Esophagus squamous epithelium (tissue), 5 donors: ENCODE results near the gene ABCC1. TPM values are rescaled to one million over a fixed set of nuclear protein-coding genes. Genes with fewer than 3 reads are reported as not detected.
"Not testable (repeated sequence)": the region's sequence is repeated elsewhere in the genome, so short reads cannot be mapped to it uniquely, and the experiment has no call there.

Experiments used
- DNase-seq: peaks from one replicate; lab custom pipeline; 2025; lab: John Stamatoyannopoulos, UW
- H3K27ac ChIP-seq, 4 donors: fragments of 200-600 bp; sonication (generic); one replicate each; pipeline ENCODE4 v1.5.1; 2016 to 2019; ENCODE audit warnings: mild to moderate bottlenecking in 1 of 4
- H3K27me3 ChIP-seq, 4 donors: fragments of 200-600 bp; sonication (generic); 1 replicate in 3 of 4; 2 replicates in 1 of 4; pipeline versions ENCODE4 v1.5.1 to v1.6.0; 2017 to 2021; ENCODE audit warnings: antibody characterized with exemption in 1 of 4
- H3K36me3 ChIP-seq, 3 donors: fragments of 200-600 bp; sonication (generic); one replicate each; pipeline ENCODE4 v1.5.1; 2016 to 2019
- H3K4me1 ChIP-seq, 3 donors: fragments of 200-600 bp; sonication (generic); one replicate each; pipeline ENCODE4 v1.5.1; 2017 to 2019
- H3K4me3 ChIP-seq, 4 donors: fragments of 200-600 bp; sonication (generic); 1 replicate in 3 of 4; 2 replicates in 1 of 4; pipeline ENCODE4 v1.5.1; 2016 to 2019; ENCODE audit warnings: mild to moderate bottlenecking in 2 of 4, moderate library complexity in 1 of 4
- H3K9me3 ChIP-seq, 3 donors: fragments of 200-600 bp; sonication (generic); one replicate each; pipeline ENCODE4 v1.5.1; 2016 to 2019
- POLR2A ChIP-seq, 4 donors: fragments of 450-650 bp; IDR thresholded peaks; one replicate each; pipeline ENCODE4 v1.6.1; 2017; ENCODE audit warnings: antibody characterized with exemption in 4 of 4, mild to moderate bottlenecking in 4 of 4, moderate library complexity in 3 of 4
- WGBS, 2 donors: methylation state at CpG; one replicate each; pipeline ENCODE4 v1.1.5; 2018; 5-methylcytosine and 5-hydroxymethylcytosine counted together
- intact Hi-C: fragments of 100-400 bp; cut with DNase I; formaldehyde crosslinking; loops from one replicate; pipeline ENCODE4 v1.15.0; 2022
- total RNA-seq, 4 donors: library from RNA; depleted of rRNA; stranded (reverse); fragments of >200 nt; gene quantifications; one replicate each; pipeline ENCODE4 v1.1.0, GENCODE V29; 2016
- TF ChIP-seq, protein P1 (sequence below), 6 experiments: fragments of 450-650 bp in 4 of 6; fragments of 200-600 bp in 2 of 6; sonication (generic) in 2 of 6; IDR thresholded peaks; one replicate each; pipeline ENCODE4 v1.5.1; 2016 to 2019; ENCODE audit warnings: antibody characterized with exemption in 6 of 6, mild to moderate bottlenecking in 4 of 6, moderate library complexity in 4 of 6
- donor health status: DM: yes; HTN: yes; CAD: no.

ABCC1 gene
- total RNA-seq, 4 donors from 2014 or later: 22.9 to 56.7 (median 46.9) TPM

DNA sequence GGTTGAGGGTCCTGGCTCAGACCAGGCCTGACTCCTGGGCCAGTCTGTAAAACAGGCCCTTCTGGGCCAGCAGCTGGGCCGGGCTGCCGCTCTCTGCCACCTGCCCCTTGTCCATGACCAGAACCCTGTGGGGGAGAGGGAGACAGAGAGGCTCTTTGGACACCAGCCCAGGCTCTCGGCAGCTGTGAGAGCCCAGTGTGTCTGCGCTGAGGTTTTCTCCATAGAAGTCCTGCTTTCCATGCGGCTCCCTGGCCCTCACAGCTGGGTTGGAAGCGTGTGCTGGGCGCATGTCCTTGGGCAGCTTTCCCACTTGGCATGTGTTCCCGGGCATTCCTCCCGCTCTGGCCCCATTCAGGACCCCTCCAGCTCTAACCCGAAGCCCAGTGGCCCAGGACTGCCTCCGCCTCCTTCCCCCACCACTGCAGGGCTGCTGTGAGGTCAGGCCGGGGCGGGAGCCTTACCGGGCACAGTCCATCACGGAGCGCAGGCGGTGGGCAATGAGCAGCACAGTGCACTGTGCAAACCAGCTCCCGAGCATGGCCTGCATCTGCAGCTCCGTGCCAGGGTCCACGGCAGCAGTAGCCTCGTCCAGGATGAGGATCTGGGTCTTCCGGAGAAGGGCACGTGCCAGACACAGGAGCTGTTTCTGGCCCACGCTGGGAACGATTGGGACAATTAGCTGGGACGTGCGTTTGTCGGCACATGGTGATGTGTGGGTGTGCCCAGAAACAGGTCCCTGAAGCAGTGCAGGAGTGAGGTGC is 200.9 kb downstream of the ABCC1 start:
- no peak for DNase-seq
- H3K9me3 ChIP-seq: no peaks in the 10 kb centered on the region
- intact Hi-C loops: no loop called here
- TF ChIP-seq, protein P1, sequence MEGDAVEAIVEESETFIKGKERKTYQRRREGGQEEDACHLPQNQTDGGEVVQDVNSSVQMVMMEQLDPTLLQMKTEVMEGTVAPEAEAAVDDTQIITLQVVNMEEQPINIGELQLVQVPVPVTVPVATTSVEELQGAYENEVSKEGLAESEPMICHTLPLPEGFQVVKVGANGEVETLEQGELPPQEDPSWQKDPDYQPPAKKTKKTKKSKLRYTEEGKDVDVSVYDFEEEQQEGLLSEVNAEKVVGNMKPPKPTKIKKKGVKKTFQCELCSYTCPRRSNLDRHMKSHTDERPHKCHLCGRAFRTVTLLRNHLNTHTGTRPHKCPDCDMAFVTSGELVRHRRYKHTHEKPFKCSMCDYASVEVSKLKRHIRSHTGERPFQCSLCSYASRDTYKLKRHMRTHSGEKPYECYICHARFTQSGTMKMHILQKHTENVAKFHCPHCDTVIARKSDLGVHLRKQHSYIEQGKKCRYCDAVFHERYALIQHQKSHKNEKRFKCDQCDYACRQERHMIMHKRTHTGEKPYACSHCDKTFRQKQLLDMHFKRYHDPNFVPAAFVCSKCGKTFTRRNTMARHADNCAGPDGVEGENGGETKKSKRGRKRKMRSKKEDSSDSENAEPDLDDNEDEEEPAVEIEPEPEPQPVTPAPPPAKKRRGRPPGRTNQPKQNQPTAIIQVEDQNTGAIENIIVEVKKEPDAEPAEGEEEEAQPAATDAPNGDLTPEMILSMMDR (IDR thresholded peaks at IDR 0.05): no peak
- no peak for TF ChIP-seq POLR2A (IDR thresholded peaks at IDR 0.05)
- 49 to 67% methylated on average over 7 to 10 of the region's 28 CpGs for WGBS, 2 donors
- peak overlapping the region in 3 of 4 donors; percentile 41 to 69 (median 66) for H3K27ac ChIP-seq
- H3K4me1 ChIP-seq: peaks cover 0 to 56% (median 5%) of the 10 kb centered on the region in 3 donors
- peaks cover 0 to 17% (median 0%) of the 10 kb centered on the region in 3 donors for H3K36me3 ChIP-seq
- H3K4me3 ChIP-seq: peak overlapping the region in 1 of 4 donors; percentile 27
- H3K27me3 ChIP-seq: no peaks in the 10 kb centered on the region

- 68 to 79% methylated on average over 3 to 4 of the region's 4 CpGs for WGBS, 2 donors
- Histone ChIP-seq H3K9me3 (no peaks in the 10 kb centered on the region), H3K4me1 (peaks cover 0 to 56% (median 5%) of the 10 kb centered on the region in 3 donors), H3K36me3 (peaks cover 0 to 12% (median 0%) of the 10 kb centered on the region in 3 donors), H3K4me3 (no peak overlapping the region), H3K27me3 (no peaks in the 10 kb centered on the region), H3K27ac (peak overlapping the region in 2 of 4 donors; percentile 66 to 69)
- intact Hi-C loops: no loop called here
- no peak for TF ChIP-seq POLR2A (IDR thresholded peaks at IDR 0.05)
- TF ChIP-seq, protein P1 (IDR thresholded peaks at IDR 0.05): no peak
- no peak for DNase-seq
Measured at GRCh38 chr16:16150878-16151152, 201.4 kb downstream of the ABCC1 start.

GRCh38 chr16:16151315-16151714 is 201.9 kb downstream of the ABCC1 start:
- WGBS, 2 donors: 70 to 80% methylated on average over 8 of the region's 8 CpGs
- TF ChIP-seq POLR2A (IDR thresholded peaks at IDR 0.05): no peak
- TF ChIP-seq, protein P1 (IDR thresholded peaks at IDR 0.05): no peak
- H3K4me1 ChIP-seq: peaks cover 0 to 52% (median 5%) of the 10 kb centered on the region in 3 donors
- H3K9me3 ChIP-seq: no peaks in the 10 kb centered on the region
- no peak for DNase-seq
- intact Hi-C loops: no loop called here
- peaks cover 0 to 7% (median 0%) of the 10 kb centered on the region in 3 donors for H3K36me3 ChIP-seq
- no peaks in the 10 kb centered on the region for H3K27me3 ChIP-seq
- peak overlapping the region in 2 of 4 donors; percentile 42 to 69 for H3K27ac ChIP-seq
- H3K4me3 ChIP-seq: no peak overlapping the region

DNA sequence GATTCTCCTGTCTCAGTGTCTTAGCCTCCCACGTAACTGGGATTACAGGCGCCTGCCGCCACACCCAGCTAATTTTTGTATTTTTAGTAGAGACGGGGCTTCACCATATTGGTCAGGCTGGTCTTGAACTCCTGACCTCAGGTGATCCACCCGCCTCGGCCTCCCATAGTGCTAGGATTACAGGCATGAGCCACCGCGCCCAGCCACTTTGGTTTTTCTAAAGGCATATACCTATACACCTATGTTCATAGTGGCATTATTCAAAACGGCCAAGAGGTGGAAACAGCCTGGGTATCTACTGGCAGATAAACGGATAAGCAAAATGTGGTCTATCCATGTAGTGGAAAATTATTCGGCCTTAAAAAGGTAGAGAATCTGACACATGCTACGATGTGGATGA is 203.6 kb downstream of the ABCC1 start:
- H3K27me3 ChIP-seq, H3K4me3 ChIP-seq, H3K27ac ChIP-seq, DNase-seq, H3K9me3 ChIP-seq, intact Hi-C loops, H3K36me3 ChIP-seq: not testable (repeated sequence)
- 88% methylated on average over 5 to 10 of the region's 12 CpGs for WGBS, 2 donors
- peaks cover 0 to 35% (median 5%) of the 10 kb centered on the region in 3 donors for H3K4me1 ChIP-seq

DNA sequence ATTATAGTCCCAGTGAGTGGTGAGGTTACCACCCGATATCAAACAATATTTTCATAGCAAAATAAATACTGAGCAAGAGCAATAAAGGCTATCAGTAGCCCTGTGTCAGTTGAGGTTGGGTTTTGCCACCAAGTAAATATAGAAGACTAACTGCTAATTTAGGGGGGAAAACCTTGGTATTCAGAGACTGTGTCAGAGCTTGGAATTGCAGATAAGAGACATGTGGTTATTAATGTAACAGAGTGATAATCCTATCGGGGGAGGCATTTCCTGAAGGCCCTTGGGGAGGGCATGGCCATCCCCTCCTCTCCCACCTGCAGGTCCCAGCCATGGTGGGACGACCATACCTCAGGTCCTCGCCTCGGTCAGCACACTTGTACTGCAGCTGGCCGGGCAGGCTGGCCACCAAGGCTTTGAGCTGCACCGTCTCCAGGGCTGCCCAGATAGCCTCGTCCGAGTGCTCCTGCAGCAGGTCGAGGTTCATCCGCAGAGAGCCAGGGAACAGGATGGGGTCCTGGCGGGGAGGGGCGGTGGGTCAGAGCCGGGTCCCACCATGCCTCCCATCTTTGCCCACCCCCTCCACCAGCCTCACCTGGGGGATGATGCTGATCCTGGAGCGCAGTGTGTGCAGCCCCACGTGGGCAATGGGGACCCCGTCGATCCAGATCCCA is 205.0 kb downstream of the ABCC1 start:
- TF ChIP-seq POLR2A (IDR thresholded peaks at IDR 0.05): no peak
- TF ChIP-seq, protein P1 (IDR thresholded peaks at IDR 0.05): no peak
- Histone ChIP-seq H3K4me1 (peaks cover 0 to 24% (median 5%) of the 10 kb centered on the region in 3 donors), H3K4me3 (no peak overlapping the region), H3K27me3 (no peaks in the 10 kb centered on the region), H3K9me3 (peaks cover 0 to 7% (median 0%) of the 10 kb centered on the region in 3 donors), H3K36me3 (no peaks in the 10 kb centered on the region), H3K27ac (no peak overlapping the region)
- WGBS, 2 donors: 68 to 87% methylated on average over 3 to 5 of the region's 18 CpGs
- intact Hi-C loops: no loop called here
- DNase-seq: no peak
